Uterus (tissue), 2 donors: ENCODE results near the gene S1PR3.

ENCODE experiments used
- CTCF ChIP-seq, 4 experiments: fragments of 200-600 bp in 2 of 4; fragments of 450-650 bp in 2 of 4; sonication (generic) in 2 of 4; IDR thresholded peaks; one replicate each; pipeline ENCODE4 v1.5.1; 2016 to 2019; ENCODE audit warnings: antibody characterized with exemption in 4 of 4, mild to moderate bottlenecking in 2 of 4, moderate library complexity in 1 of 4
- POLR2A ChIP-seq, 2 donors: fragments of 450-650 bp; IDR thresholded peaks; one replicate each; pipeline ENCODE4 v1.6.1; 2016; ENCODE audit warnings: antibody characterized with exemption in 2 of 2, mild to moderate bottlenecking in 1 of 2, moderate library complexity in 1 of 2

GRCh38 chr9:89008744-89009545 is 17.7 kb downstream of the S1PR3 start:
- no peak for TF ChIP-seq CTCF (IDR thresholded peaks at IDR 0.05)
- TF ChIP-seq POLR2A (IDR thresholded peaks at IDR 0.05), result no peak
